CD4-positive, alpha-beta memory T cell (primary cell): ENCODE data around the gene HLA-DRA. TPM values are rescaled to one million over a fixed set of nuclear protein-coding genes. Genes with fewer than 3 reads are reported as not detected.

Experiments
- CTCF ChIA-PET: fragments of 350-600 bp; sonication (Branson Sonifier 250); formaldehyde crosslinking; loops from one replicate; lab custom pipeline; 2021; ENCODE audit warnings: inconsistent platforms; ENCODE audit not compliant: partially characterized antibody; lab: Charles Lee
- POLR2A ChIA-PET: fragments of 350-600 bp; sonication (Branson Sonifier 250); formaldehyde crosslinking; loops from one replicate; lab custom pipeline; 2021; ENCODE audit not compliant: partially characterized antibody; lab: Charles Lee
- DNase-seq, 5 donors: peaks; one replicate each; pipeline versions ENCODE4 v3.0.0 to v3.0.0-alpha.2; 2020 to 2022; ENCODE audit warnings: mixed read lengths in 1 of 5
- H3K27ac ChIP-seq: one replicate; pipeline ENCODE4 v1.7.0; 2013; ENCODE audit warnings: low read depth, low read length
- H3K27me3 ChIP-seq: 2 replicates; pipeline ENCODE4 v1.7.0; 2013; ENCODE audit warnings: mild to moderate bottlenecking, low read length, moderate library complexity; ENCODE audit not compliant: insufficient read depth
- H3K36me3 ChIP-seq: 2 replicates; pipeline ENCODE4 v1.7.0; 2013; ENCODE audit warnings: mild to moderate bottlenecking, low read length, moderate library complexity; ENCODE audit not compliant: insufficient read depth
- H3K4me1 ChIP-seq: 2 replicates; pipeline ENCODE4 v1.7.0; 2013; ENCODE audit warnings: mild to moderate bottlenecking, low read length, moderate library complexity; ENCODE audit not compliant: insufficient read depth
- H3K4me3 ChIP-seq, 2 donors: one replicate each; pipeline ENCODE4 v1.7.0; 2013; ENCODE audit warnings: low read length in 2 of 2, mild to moderate bottlenecking in 1 of 2
- H3K9me3 ChIP-seq, 2 donors: one replicate each; pipeline ENCODE4 v1.7.0; 2013; ENCODE audit warnings: low read length in 2 of 2, control low read depth in 1 of 2; ENCODE audit not compliant: control insufficient read depth in 1 of 2
- H3K27ac Mint-ChIP-seq, 7 donors: one replicate each; pipeline ENCODE4 v1.8.0; 2020 to 2021; ENCODE audit warnings: mixed read lengths in 7 of 7, mild to moderate bottlenecking in 6 of 7, inconsistent platforms in 3 of 7, moderate library complexity in 3 of 7
- H3K27me3 Mint-ChIP-seq, 2 donors: one replicate each; pipeline ENCODE4 v1.8.0; 2020 to 2021; ENCODE audit warnings: mixed read lengths in 2 of 2
- H3K36me3 Mint-ChIP-seq, 2 donors: one replicate each; pipeline ENCODE4 v1.8.0; 2020 to 2021; ENCODE audit warnings: mixed read lengths in 2 of 2, inconsistent platforms in 1 of 2, mild to moderate bottlenecking in 1 of 2
- H3K4me1 Mint-ChIP-seq, 4 donors: one replicate each; pipeline ENCODE4 v1.8.0; 2020 to 2021; ENCODE audit warnings: mixed read lengths in 4 of 4, mild to moderate bottlenecking in 1 of 4
- H3K4me3 Mint-ChIP-seq, 8 donors: one replicate each; pipeline ENCODE4 v1.8.0; 2020 to 2021; ENCODE audit warnings: mixed read lengths in 8 of 8, mild to moderate bottlenecking in 7 of 8, moderate library complexity in 6 of 8, inconsistent platforms in 3 of 8
- H3K9me3 Mint-ChIP-seq, 8 donors: one replicate each; pipeline ENCODE4 v1.8.0; 2020 to 2021; ENCODE audit warnings: mixed read lengths in 8 of 8, mild to moderate bottlenecking in 5 of 8, inconsistent platforms in 3 of 8, moderate library complexity in 1 of 8
- intact Hi-C: fragments of 100-400 bp; cut with micrococcal nuclease; formaldehyde crosslinking; loops from one replicate; pipeline ENCODE4 v1.15.1; 2023
- polyA plus RNA-seq, 2 donors: library from polyadenylated mRNA; unstranded; fragments of 300-500 nt; fragmentation: Illumina TruSeq; gene quantifications; one replicate each; pipeline ENCODE4 v1.2.3, GENCODE V29; 2021
- total RNA-seq, 2 experiments: library from RNA; stranded (reverse); gene quantifications; one replicate each; pipeline ENCODE4 v1.2.3, GENCODE V29; 2021

The HLA-DRA gene
- total and polyA plus RNA-seq, 4 experiments from 2014 or later = 6.9 to 112 (median 24.7) TPM

DNA sequence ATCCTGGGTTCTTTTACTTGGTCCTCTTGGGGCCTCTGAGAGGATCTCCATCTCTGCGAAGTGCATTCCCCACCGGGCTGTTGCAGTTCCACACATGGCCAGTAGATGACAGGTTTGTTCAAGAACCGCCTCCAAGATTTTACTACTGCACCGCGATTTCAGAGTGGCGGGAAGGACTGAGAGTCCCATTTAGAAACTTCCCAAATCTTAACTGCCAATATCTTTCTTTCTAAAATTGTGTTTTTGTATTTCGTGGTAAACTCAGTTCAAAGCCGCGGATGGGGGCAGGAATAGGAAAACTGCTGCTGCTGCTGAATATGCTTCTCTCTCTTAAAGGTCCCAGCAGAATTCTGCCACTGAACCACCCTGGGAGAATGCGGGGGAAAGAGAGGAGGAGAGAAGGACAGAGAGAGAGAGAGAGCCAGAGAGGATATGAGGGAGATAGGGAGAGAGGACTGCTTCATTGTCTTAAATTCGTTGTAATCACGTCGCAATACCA is 24.1 kb upstream of the HLA-DRA start:
- no peak overlapping the region for H3K4me3 ChIP-seq
- intact Hi-C loops = loop anchor here (2.0 to 10.0 kb wide), 2 partner anchors 209 to 277 kb away; no protein-coding TSS in a partner anchor
- H3K27me3 Mint-ChIP-seq = peaks cover 35 to 45% of the 10 kb centered on the region in 2 donors
- H3K36me3 ChIP-seq = no peaks in the 10 kb centered on the region
- CTCF ChIA-PET = interaction anchor here (1.0 to 7.8 kb wide), 9 partner anchors 8 to 378 kb away, joined by 4 to 109 read pairs (median 19); no protein-coding TSS in a partner anchor
- H3K4me1 ChIP-seq = peaks cover 3% of the 10 kb centered on the region
- DNase-seq = peak; percentile 48 to 76 (median 65)
- H3K4me1 Mint-ChIP-seq = peaks cover 5 to 12% (median 8%) of the 10 kb centered on the region in 4 donors
- H3K4me3 Mint-ChIP-seq = peak overlapping the region in 1 of 8 donors; percentile 39
- H3K27ac Mint-ChIP-seq = no peak overlapping the region
- H3K27ac ChIP-seq = no peak overlapping the region
- H3K9me3 Mint-ChIP-seq = no peaks in the 10 kb centered on the region
- peaks cover 16% of the 10 kb centered on the region for H3K27me3 ChIP-seq
- POLR2A ChIA-PET = no interaction called here
- no peaks in the 10 kb centered on the region for H3K9me3 ChIP-seq
- no peaks in the 10 kb centered on the region for H3K36me3 Mint-ChIP-seq

DNA sequence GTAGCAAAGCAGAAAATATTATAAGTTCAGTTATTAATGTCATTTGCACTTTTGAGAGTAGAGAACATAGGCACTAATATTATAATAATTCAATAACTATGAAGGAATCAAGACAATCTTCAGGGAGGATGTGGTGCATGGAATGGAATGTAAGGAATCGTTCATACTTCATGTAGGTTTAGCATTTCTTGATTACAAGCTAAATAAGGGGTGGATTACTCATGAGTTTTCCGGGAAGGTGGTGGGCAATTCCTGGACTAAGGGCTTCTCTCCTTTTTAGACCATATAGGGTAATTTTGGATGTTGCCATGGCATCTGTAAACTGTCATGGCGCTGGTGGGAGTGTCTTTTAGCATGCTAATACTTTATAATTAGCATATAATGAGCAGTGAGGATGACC is 23.7 kb upstream of the HLA-DRA start:
- Mint-ChIP-seq H3K36me3 (no peaks in the 10 kb centered on the region), H3K4me3 (no peak overlapping the region), H3K4me1 (peaks cover 5 to 12% (median 8%) of the 10 kb centered on the region in 4 donors), H3K27me3 (peaks cover 32 to 45% of the 10 kb centered on the region in 2 donors), H3K27ac (no peak overlapping the region), H3K9me3 (no peaks in the 10 kb centered on the region)
- intact Hi-C loops = loop anchor here (10.0 kb wide), 1 partner anchor 209 kb away; no protein-coding TSS in a partner anchor
- no peaks in the 10 kb centered on the region for H3K36me3 ChIP-seq
- peaks cover 16% of the 10 kb centered on the region for H3K27me3 ChIP-seq
- ChIA-PET POLR2A (no interaction called here), CTCF (interaction anchor here (1.0 to 7.0 kb wide), 4 partner anchors 276 to 405 kb away, joined by 3 to 109 read pairs (median 10); no protein-coding TSS in a partner anchor)
- H3K4me3 ChIP-seq = no peak overlapping the region
- no peaks in the 10 kb centered on the region for H3K9me3 ChIP-seq
- H3K27ac ChIP-seq = no peak overlapping the region
- H3K4me1 ChIP-seq = peaks cover 3% of the 10 kb centered on the region
- DNase-seq = no peak

DNA sequence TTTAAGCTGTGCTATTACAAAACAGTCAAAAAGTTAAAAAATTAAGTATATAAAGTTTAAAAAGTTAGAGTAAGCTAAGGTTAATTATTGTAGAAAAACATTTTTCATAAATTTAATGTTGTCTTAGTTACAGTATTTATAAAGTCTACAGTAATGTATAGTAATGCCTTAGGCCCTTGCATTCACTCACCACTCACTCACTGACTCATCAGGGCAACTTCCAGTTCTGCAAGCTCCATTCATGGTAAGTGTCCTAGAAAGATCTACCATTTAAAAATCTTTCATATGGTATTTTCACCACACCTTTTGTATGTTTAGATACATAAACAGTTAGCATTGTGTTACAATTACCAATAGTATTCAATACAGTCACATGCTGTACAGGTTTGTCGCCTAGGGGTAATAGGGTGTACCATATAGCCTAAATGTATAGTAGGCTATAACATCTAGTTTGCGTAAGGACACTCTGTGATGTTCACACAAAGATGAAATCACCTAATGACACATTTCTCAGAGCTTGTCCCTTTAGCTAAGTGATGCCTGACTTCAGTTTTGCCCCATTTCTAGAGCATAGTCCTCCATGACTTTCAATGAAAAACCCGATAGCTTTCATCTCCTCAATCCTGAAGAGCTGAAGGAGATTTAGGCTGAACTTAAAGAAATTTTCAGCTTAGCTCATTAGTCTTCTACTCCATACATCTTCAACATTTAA is 14.9 kb upstream of the HLA-DRA start:
- H3K4me3 Mint-ChIP-seq = no peak overlapping the region
- no peaks in the 10 kb centered on the region for H3K36me3 Mint-ChIP-seq
- DNase-seq = no peak
- CTCF ChIA-PET = interaction anchor here (1.3 to 4.3 kb wide), 4 partner anchors 11 to 373 kb away, joined by 3 to 19 read pairs (median 5); no protein-coding TSS in a partner anchor
- no peak overlapping the region for H3K27ac Mint-ChIP-seq
- Histone ChIP-seq H3K27me3 (no peaks in the 10 kb centered on the region), H3K27ac (no peak overlapping the region), H3K9me3 (no peaks in the 10 kb centered on the region), H3K36me3 (no peaks in the 10 kb centered on the region), H3K4me1 (no peaks in the 10 kb centered on the region), H3K4me3 (no peak overlapping the region)
- peaks cover 17 to 18% of the 10 kb centered on the region in 2 donors for H3K27me3 Mint-ChIP-seq
- intact Hi-C loops = no loop called here
- no peaks in the 10 kb centered on the region for H3K4me1 Mint-ChIP-seq
- POLR2A ChIA-PET = no interaction called here
- H3K9me3 Mint-ChIP-seq = no peaks in the 10 kb centered on the region

DNA sequence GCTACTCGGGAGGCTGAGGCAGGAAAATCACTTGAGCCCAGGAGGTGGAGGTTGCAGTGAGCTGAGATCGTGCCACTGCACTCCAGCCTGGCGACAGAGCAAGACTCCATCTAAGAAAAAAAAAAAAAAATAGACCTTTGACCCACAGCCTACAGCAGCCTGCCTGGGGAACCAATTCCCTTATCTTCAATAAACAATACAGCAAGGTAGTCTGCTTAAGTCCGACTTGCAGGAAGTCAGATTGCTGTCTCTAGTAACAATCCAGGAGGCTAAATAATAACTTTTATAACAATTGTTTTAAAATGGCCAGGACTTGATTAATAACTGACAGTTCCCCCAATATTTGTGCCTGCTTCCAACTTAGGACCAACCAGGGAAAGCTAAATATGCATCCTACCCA is 13.3 kb upstream of the HLA-DRA start:
- H3K4me3 Mint-ChIP-seq = no peak overlapping the region
- H3K27ac ChIP-seq = no peak overlapping the region
- peaks cover 13 to 16% of the 10 kb centered on the region in 2 donors for H3K27me3 Mint-ChIP-seq
- intact Hi-C loops = no loop called here
- no peaks in the 10 kb centered on the region for H3K4me1 ChIP-seq
- peaks cover 0 to 2% (median 0%) of the 10 kb centered on the region in 8 donors for H3K9me3 Mint-ChIP-seq
- H3K27ac Mint-ChIP-seq = no peak overlapping the region
- no peaks in the 10 kb centered on the region for H3K9me3 ChIP-seq
- no peak overlapping the region for H3K4me3 ChIP-seq
- H3K27me3 ChIP-seq = peaks cover 4% of the 10 kb centered on the region
- H3K4me1 Mint-ChIP-seq = no peaks in the 10 kb centered on the region
- no peaks in the 10 kb centered on the region for H3K36me3 Mint-ChIP-seq
- H3K36me3 ChIP-seq = no peaks in the 10 kb centered on the region
- POLR2A ChIA-PET = no interaction called here
- CTCF ChIA-PET = interaction anchor here (0.8 kb wide), 1 partner anchor 266 kb away, joined by 3 read pairs; no protein-coding TSS in a partner anchor
- no peak for DNase-seq

DNA sequence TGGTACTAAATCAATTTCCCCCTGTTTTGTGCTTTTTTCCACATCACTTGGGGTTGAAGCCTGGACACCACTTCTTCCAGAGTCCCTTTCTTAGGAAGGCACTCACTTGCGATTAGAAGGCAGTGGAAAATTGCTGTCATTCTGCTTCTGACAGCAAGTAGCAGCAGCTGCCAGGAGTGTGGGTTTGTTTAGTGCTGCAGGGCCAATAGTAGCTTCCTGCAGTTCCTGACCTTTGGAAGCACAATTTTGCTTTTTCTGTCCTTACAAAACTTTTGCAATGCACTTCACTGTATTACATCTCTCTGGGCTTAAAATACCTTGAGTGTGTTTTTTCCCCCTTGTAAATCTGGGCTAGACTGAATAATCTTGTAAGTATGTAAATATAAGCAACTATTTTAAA is 12.5 kb upstream of the HLA-DRA start:
- Mint-ChIP-seq H3K9me3 (peaks cover 0 to 2% (median 0%) of the 10 kb centered on the region in 8 donors), H3K36me3 (no peaks in the 10 kb centered on the region), H3K27me3 (peaks cover 7 to 11% of the 10 kb centered on the region in 2 donors), H3K4me1 (no peaks in the 10 kb centered on the region), H3K27ac (no peak overlapping the region), H3K4me3 (no peak overlapping the region)
- Histone ChIP-seq H3K36me3 (no peaks in the 10 kb centered on the region), H3K27ac (no peak overlapping the region), H3K27me3 (peaks cover 4% of the 10 kb centered on the region), H3K4me1 (no peaks in the 10 kb centered on the region), H3K4me3 (no peak overlapping the region), H3K9me3 (no peaks in the 10 kb centered on the region)
- CTCF ChIA-PET = no interaction called here
- POLR2A ChIA-PET = no interaction called here
- intact Hi-C loops = no loop called here
- no peak for DNase-seq

DNA sequence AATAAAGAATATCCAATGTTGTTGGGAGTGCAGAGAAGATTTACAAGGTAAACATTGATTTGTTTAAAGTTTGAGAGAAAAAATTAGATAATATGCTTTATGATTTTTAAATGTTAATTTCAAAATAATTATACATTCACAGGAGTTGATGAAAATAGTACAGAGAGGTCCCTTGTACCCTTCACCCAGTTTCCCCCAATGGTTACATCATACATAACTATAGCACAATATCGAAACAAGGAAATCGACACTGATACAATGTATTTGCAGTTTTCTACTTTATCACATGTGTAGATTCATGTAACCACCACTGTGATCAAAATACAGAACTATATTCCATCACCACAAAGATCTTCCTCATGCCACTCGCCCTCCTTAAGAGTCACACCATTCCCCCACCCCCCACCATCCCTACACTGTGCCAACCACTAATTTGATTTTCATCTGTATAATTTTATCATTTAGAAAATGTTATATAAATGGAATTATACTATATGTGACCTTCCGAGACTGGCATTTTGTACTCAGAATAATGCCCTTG is 11.7 kb upstream of the HLA-DRA start:
- Mint-ChIP-seq H3K9me3 (peaks cover 0 to 2% (median 0%) of the 10 kb centered on the region in 8 donors), H3K27me3 (peaks cover 5 to 11% of the 10 kb centered on the region in 2 donors), H3K36me3 (no peaks in the 10 kb centered on the region), H3K4me3 (no peak overlapping the region), H3K27ac (no peak overlapping the region), H3K4me1 (no peaks in the 10 kb centered on the region)
- CTCF ChIA-PET = interaction anchor here (1.0 kb wide), 1 partner anchor 264 kb away, joined by 3 read pairs; no protein-coding TSS in a partner anchor
- Histone ChIP-seq H3K36me3 (no peaks in the 10 kb centered on the region), H3K27me3 (peaks cover 4% of the 10 kb centered on the region), H3K27ac (no peak overlapping the region), H3K9me3 (no peaks in the 10 kb centered on the region), H3K4me3 (no peak overlapping the region), H3K4me1 (no peaks in the 10 kb centered on the region)
- DNase-seq = no peak
- intact Hi-C loops = no loop called here
- POLR2A ChIA-PET = no interaction called here

DNA sequence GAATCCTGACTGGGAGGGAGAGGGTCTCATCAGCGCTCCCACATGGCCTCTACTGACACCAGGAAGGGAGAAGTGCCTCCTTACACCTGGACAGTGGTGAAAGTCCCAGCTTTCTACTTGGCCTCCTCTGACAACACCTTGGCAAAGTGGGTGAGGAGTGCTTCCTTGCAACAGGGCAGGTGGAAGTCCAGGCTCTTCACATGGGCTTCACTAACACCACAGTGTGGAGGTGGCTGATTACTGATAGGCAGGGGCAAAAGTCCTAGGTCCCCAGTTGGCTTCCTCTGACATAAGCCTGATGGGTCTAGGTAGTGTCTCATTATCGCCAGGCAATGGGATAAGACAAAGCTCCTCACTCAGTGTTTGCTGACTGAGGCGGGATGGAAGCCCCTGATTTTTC is 9.5 kb upstream of the HLA-DRA start:
- Histone ChIP-seq H3K4me1 (no peaks in the 10 kb centered on the region), H3K9me3 (no peaks in the 10 kb centered on the region), H3K36me3 (no peaks in the 10 kb centered on the region), H3K27ac (no peak overlapping the region), H3K27me3 (peaks cover 4% of the 10 kb centered on the region), H3K4me3 (no peak overlapping the region)
- H3K9me3 Mint-ChIP-seq = peaks cover 0 to 2% (median 0%) of the 10 kb centered on the region in 8 donors
- no peak for DNase-seq
- no peaks in the 10 kb centered on the region for H3K36me3 Mint-ChIP-seq
- H3K4me1 Mint-ChIP-seq = no peaks in the 10 kb centered on the region
- H3K27me3 Mint-ChIP-seq = peaks cover 5 to 11% of the 10 kb centered on the region in 2 donors
- no peak overlapping the region for H3K4me3 Mint-ChIP-seq
- ChIA-PET POLR2A (no interaction called here), CTCF (interaction anchor here (0.6 to 3.4 kb wide), 5 partner anchors 16 to 356 kb away, joined by 3 to 26 read pairs (median 4); no protein-coding TSS in a partner anchor)
- H3K27ac Mint-ChIP-seq = no peak overlapping the region
- intact Hi-C loops = loop anchor here (5.0 kb wide), 1 partner anchor 437 kb away; no protein-coding TSS in a partner anchor
